Measurements from ENCODE around the gene EML1. TPM values are rescaled to one million over a fixed set of nuclear protein-coding genes. Genes with fewer than 3 reads are reported as not detected.

The EML1 gene
- 30.7 to 38.2 TPM (median 34.2 TPM) in 5 replicates for total RNA-seq (2022; extraction: Qiagen RNA extraction)

DNA sequence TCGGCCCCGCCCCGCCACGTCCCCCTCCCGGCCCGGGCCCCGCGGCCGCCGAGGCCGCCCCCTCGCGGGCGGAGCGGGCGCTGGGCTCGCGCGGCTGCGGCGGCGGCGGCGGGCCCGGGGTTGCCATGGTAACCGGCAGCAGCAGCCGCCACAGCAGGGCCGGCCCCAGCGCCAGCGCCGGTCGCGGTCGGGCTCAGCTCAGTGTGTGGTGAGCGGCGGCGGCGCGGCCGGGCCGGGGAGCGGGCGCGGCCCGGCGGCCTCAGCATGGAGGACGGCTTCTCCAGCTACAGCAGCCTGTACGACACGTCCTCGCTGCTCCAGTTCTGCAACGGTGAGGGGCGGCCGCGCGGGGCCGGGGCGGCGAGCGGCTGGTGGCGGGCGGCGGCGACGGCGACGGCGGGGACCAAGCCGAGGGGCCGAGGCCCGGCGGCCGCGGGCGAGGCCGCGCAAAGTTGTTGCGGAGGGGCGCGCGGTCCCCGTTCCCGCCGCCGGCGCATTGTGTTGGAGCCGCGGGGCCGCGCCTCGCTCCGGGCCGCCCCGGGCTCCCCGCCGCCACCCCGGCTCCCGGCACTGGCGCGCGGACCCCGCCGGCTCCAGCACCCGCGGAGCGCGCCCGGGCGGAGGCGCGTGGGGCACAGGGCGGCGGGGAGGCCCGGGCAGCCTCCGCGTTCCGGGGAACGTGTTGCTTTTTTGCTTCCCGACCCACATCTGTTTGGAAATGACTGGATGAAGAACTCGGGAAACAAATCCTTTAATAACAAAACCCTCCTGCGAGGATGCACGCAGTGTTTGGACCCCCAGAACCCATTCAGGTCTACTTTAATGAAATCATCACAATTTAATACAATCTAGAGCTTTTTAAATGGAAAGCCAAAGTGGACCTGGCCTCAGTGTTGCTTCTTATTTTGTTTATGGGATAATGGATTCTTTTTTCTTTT is at the start of gene EML1:
Gene EML1, plus strand, starts transcription at position 201 of the 938 bp plus-strand sequence. Its CDS starts 64 bp downstream, at position 265.

Other genes starting within 250 kb of the EML1 start
- 28.5 to 41.9 TPM (median 37.4 TPM) in 5 replicates for gene CCDC85C, start 189.2 kb upstream of the EML1 start, total RNA-seq (2022; extraction: Qiagen RNA extraction)
- gene HHIPL1, start 148.3 kb upstream of the EML1 start, total RNA-seq (2022; extraction: Qiagen RNA extraction) = 0.13 to 0.22 TPM (median 0.17 TPM) in 5 replicates
- gene CYP46A1, start 109.1 kb upstream of the EML1 start, total RNA-seq (2022; extraction: Qiagen RNA extraction) = 0.05 to 0.25 TPM (median 0.15 TPM) in 4 of 5 replicates, not detected in the other

All from A549 treated with Mapracorat at 1 μM for 4 hours (cell line).